ENCODE data around the gene CTPS2. TPM values are rescaled to one million over a fixed set of nuclear protein-coding genes. Genes with fewer than 3 reads are reported as not detected.
A peak's percentile ranks its signal among the peaks of the same experiment; 100 is the strongest.
"Not testable (repeated sequence)": the region's sequence is repeated elsewhere in the genome, so short reads cannot be mapped to it uniquely, and the experiment has no call there.

The CTPS2 gene, protein sequence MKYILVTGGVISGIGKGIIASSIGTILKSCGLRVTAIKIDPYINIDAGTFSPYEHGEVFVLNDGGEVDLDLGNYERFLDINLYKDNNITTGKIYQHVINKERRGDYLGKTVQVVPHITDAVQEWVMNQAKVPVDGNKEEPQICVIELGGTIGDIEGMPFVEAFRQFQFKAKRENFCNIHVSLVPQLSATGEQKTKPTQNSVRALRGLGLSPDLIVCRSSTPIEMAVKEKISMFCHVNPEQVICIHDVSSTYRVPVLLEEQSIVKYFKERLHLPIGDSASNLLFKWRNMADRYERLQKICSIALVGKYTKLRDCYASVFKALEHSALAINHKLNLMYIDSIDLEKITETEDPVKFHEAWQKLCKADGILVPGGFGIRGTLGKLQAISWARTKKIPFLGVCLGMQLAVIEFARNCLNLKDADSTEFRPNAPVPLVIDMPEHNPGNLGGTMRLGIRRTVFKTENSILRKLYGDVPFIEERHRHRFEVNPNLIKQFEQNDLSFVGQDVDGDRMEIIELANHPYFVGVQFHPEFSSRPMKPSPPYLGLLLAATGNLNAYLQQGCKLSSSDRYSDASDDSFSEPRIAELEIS
- polyA plus RNA-seq (2011; rRNA removed) = 3.7 and 6.6 TPM in 2 replicates
- 4.6 and 4.8 TPM in 2 replicates for polyA minus RNA-seq (2011; rRNA and poly(A)+ RNA removed)

DNA sequence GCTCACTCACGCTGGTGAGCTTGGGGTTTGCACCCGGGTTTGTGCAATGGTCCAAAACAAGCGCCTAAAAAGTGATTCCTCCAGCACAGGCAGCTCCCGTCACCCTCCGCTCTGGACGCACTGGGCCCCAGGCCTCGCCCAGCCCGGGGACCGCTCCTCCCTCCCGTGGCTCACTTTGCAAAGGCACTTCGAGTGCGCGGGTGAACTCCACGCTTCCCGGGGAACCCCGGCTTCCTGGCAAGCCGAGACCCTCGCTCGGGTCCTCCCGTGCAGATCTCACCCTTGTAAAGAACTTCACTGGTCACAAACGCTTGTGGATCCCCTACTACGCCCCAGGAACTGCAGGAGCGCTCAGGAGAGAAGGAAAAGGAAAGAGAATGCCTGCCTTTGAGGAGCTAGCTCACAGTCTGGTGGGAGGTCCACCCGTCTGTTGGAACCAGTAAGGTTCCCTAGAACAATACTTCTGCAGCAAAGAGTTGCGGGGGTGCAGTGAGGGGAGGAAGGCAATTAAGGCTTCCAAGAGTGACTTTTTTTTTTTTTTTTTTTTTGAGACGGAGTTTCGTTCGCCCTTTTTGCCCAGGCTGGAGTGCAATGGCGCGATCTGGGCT is at the start of gene CTPS2:
Gene CTPS2, minus strand, starts transcription at position 122 of the 608 bp plus-strand sequence. CDS start 9,767 bp downstream, outside the sequence.
- Histone ChIP-seq H3K4me3 (ENCODE audit: low read depth, low read length) (peak within 1 kb of the TSS; percentile 64), H3K27me3 (ENCODE audit: control insufficient read depth, insufficient read depth, low read length) (no peaks in the 10 kb centered on the region), H3K36me3 (ENCODE audit: control insufficient read depth, insufficient read depth, low read length) (no peaks in the 10 kb centered on the region)
- DNase-seq (ENCODE audit: low read depth) = no peak
- POLR2A ChIA-PET = no interaction called here
- TF ChIP-seq, protein P1, sequence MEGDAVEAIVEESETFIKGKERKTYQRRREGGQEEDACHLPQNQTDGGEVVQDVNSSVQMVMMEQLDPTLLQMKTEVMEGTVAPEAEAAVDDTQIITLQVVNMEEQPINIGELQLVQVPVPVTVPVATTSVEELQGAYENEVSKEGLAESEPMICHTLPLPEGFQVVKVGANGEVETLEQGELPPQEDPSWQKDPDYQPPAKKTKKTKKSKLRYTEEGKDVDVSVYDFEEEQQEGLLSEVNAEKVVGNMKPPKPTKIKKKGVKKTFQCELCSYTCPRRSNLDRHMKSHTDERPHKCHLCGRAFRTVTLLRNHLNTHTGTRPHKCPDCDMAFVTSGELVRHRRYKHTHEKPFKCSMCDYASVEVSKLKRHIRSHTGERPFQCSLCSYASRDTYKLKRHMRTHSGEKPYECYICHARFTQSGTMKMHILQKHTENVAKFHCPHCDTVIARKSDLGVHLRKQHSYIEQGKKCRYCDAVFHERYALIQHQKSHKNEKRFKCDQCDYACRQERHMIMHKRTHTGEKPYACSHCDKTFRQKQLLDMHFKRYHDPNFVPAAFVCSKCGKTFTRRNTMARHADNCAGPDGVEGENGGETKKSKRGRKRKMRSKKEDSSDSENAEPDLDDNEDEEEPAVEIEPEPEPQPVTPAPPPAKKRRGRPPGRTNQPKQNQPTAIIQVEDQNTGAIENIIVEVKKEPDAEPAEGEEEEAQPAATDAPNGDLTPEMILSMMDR (IDR thresholded peaks at IDR 0.05; ENCODE audit: insufficient read depth, low read depth, low read length) = no peak
- CTCF ChIA-PET = interaction anchor here (0.6 kb wide), 1 partner anchor 1244 kb away, joined by 3 read pairs; no protein-coding TSS in a partner anchor

DNA sequence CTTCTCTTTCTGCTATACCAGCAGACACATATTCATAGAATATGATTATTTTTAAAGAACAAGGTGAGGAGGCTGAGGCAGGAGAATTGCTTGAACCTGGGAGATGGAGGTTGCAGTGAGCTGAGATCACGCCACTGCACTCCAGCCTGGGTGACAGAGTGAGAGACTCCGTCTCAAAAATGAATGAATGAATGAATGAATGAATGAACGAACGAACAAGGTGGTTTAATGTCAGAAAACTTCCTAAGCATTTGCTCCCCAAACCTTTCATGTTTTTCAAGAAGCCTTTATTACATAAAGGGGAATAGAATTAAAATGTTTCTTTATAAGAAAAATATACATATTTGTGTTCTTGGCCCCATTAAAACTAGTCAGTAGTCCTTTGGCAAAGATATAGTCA is 49.0 kb upstream of the CTPS2 start:
- CTCF ChIA-PET = not testable (repeated sequence)

DNA sequence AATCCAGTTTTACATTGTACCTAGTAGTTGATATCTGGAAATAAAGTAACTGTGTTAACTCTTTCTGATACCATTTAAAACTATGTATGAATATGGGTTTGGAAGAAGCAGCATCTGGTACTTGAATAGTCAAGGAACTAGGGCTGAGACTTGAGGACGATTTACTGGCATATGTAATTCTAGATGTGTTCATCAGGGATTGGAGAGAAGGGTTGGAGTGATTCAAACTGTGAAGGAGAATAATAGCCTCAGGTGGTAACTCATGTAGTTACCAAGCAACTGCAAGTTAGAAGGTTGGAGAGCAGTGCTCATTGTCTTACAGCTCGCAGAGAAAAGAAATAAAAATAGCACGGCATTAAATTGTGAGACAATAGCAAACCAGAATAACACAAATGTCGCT is 44.3 kb upstream of the CTPS2 start:
- H3K4me3 ChIP-seq (ENCODE audit: low read depth, low read length) = no peak overlapping the region
- peaks cover 2% of the 10 kb centered on the region for H3K36me3 ChIP-seq (ENCODE audit: control insufficient read depth, insufficient read depth, low read length)
- no peaks in the 10 kb centered on the region for H3K27me3 ChIP-seq (ENCODE audit: control insufficient read depth, insufficient read depth, low read length)
- TF ChIP-seq, protein P1 (IDR thresholded peaks at IDR 0.05; ENCODE audit: insufficient read depth, low read depth, low read length) = no peak
- DNase-seq (ENCODE audit: low read depth) = no peak
- CTCF ChIA-PET = interaction anchor here (1.4 kb wide), 1 partner anchor 10 kb away, joined by 3 read pairs; no protein-coding TSS in a partner anchor
- POLR2A ChIA-PET = no interaction called here

More for the DNA sequence above, 49.0 kb upstream of the CTPS2 start:
- H3K36me3 ChIP-seq (ENCODE audit: control insufficient read depth, insufficient read depth, low read length); H3K4me3 ChIP-seq (ENCODE audit: low read depth, low read length); POLR2A ChIA-PET; DNase-seq (ENCODE audit: low read depth); H3K27me3 ChIP-seq (ENCODE audit: control insufficient read depth, insufficient read depth, low read length): not testable (repeated sequence)

- TF ChIP-seq, protein P1 (IDR thresholded peaks at IDR 0.05; ENCODE audit: insufficient read depth, low read depth, low read length) = no peak
- Histone ChIP-seq H3K27me3 (ENCODE audit: control insufficient read depth, insufficient read depth, low read length) (no peaks in the 10 kb centered on the region), H3K36me3 (ENCODE audit: control insufficient read depth, insufficient read depth, low read length) (peaks cover 2% of the 10 kb centered on the region), H3K4me3 (ENCODE audit: low read depth, low read length) (no peak overlapping the region)
- DNase-seq (ENCODE audit: low read depth) = no peak
- CTCF ChIA-PET = no interaction called here
- POLR2A ChIA-PET = no interaction called here
These were observed 41.5 kb upstream of the CTPS2 start for GRCh38 chrX:16754019-16754418.

DNA sequence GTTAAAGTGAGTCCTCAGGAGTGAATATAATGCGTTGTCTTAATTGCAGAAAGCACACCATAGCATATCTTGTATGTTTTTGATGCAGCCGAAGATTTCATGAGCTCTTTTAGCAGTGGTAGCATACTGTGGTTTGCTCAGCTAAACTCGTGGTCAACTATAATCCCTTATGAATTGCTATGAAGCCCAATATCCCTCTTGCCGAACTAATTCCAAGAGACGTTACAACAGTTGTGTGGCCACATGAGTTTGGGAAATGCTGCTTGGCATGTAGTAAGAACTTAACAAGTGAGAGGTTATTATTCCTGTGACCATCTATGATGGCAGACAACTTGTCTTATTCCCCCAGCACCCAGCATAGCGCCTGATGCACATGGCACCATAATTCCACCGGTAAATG is 37.7 kb upstream of the CTPS2 start:
- CTCF ChIA-PET = no interaction called here
- no peak for DNase-seq (ENCODE audit: low read depth)
- no peak overlapping the region for H3K4me3 ChIP-seq (ENCODE audit: low read depth, low read length)
- TF ChIP-seq, protein P1 (IDR thresholded peaks at IDR 0.05; ENCODE audit: insufficient read depth, low read depth, low read length) = no peak
- POLR2A ChIA-PET = no interaction called here
- H3K36me3 ChIP-seq (ENCODE audit: control insufficient read depth, insufficient read depth, low read length) = peaks cover 3% of the 10 kb centered on the region
- no peaks in the 10 kb centered on the region for H3K27me3 ChIP-seq (ENCODE audit: control insufficient read depth, insufficient read depth, low read length)

Data from BJ (cell line).